HFF-Myc (cell line): Measurements from ENCODE around the gene RAB10.

Source experiments
- DNase-seq: peaks from one replicate; pipeline ENCODE4 v3.0.0-alpha.2; 2011; ENCODE audit warnings: low read depth; ENCODE audit errors: extremely low read depth
- H3K4me3 ChIP-seq: replicated peaks from 2 replicates; pipeline ENCODE4 v1.5.1; 2011; ENCODE audit warnings: low read depth, mild to moderate bottlenecking, control low read depth, low read length
- TF ChIP-seq, protein P1 (sequence below): IDR thresholded peaks from 2 replicates; pipeline ENCODE4 v1.5.1; 2012; ENCODE audit warnings: mild to moderate bottlenecking, low read depth, low read length, control low read depth; ENCODE audit errors: missing control alignments

Gene RAB10

DNA sequence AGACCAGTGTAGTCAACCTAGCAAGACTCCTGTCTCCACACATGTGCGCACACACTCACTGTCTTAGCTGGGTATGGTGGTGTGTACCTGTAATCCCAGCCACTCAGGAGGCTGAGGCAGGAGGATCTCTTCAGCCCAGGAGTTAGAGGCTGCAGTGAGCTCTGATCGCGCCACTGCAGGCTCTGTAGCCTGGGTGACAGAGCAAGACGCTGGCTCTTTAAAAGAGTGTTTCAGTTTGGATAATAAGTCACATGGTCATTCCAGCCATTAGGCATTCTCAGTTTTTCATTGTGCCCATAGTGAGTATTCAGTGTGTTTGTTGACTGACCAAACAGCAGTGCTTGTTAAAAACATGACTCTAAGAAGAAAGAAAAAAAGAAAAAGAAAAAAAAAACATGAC is 31.0 kb downstream of the RAB10 start:
- DNase-seq, result no peak
- H3K4me3 ChIP-seq, result no peak overlapping the region
- TF ChIP-seq, protein P1, sequence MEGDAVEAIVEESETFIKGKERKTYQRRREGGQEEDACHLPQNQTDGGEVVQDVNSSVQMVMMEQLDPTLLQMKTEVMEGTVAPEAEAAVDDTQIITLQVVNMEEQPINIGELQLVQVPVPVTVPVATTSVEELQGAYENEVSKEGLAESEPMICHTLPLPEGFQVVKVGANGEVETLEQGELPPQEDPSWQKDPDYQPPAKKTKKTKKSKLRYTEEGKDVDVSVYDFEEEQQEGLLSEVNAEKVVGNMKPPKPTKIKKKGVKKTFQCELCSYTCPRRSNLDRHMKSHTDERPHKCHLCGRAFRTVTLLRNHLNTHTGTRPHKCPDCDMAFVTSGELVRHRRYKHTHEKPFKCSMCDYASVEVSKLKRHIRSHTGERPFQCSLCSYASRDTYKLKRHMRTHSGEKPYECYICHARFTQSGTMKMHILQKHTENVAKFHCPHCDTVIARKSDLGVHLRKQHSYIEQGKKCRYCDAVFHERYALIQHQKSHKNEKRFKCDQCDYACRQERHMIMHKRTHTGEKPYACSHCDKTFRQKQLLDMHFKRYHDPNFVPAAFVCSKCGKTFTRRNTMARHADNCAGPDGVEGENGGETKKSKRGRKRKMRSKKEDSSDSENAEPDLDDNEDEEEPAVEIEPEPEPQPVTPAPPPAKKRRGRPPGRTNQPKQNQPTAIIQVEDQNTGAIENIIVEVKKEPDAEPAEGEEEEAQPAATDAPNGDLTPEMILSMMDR, result no peak

GRCh38 chr2:26067186-26067974 is 33.5 kb downstream of the RAB10 start:
- no peak overlapping the region for H3K4me3 ChIP-seq
- no peak for DNase-seq
- TF ChIP-seq, protein P1, result no peak

DNA sequence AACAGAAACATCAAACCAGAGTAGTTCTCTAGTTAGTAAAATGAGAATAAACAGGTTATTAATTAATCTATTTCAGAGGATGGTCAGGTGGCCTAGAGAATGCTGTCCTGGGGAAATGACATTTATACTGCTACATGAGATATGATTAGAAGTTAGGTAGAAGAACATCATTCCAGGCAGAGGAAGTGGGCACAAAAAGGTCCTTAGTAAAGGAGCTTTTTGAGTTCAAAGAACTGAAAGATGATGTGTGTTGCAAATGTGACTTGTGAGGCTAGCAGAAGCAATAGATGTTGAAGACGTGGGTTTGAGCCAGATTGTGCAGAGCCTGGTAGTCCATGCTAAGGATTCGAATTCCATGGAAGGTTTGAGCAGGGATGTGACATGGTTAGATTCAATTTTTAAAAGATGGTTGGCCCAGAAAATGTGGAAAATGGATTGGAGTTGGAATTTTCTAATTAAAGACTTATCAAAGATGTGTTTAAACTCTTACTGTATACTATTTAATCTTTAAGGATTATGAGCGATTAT is 34.2 kb downstream of the RAB10 start:
- TF ChIP-seq, protein P1, result no peak
- no peak overlapping the region for H3K4me3 ChIP-seq
- no peak for DNase-seq

GRCh38 chr2:26068602-26069298 is 34.9 kb downstream of the RAB10 start:
- H3K4me3 ChIP-seq, result no peak overlapping the region
- peak; percentile 79 for DNase-seq

DNA sequence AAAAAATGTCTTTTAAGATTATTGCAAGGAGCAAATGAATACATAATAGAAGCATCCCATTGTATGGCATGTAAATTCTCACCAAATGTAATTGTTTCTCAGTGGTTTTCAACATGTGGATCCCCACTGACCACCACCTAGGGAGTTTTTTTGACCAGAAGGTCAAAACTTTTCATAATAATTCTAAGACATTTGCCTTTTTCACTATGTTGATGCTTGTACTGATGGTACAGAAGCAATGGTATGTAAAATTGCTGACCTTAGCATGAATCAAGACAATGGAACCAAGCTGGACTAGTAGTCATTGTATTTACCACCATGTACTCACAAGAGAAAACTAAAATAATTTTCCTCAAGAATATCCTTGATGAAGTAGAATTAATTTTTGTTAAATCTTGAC is 36.8 kb downstream of the RAB10 start:
- no peak for DNase-seq
- TF ChIP-seq, protein P1, result no peak
- H3K4me3 ChIP-seq, result no peak overlapping the region

More at GRCh38 chr2:26068602-26069298, 34.9 kb downstream of the RAB10 start:
- TF ChIP-seq, protein P1, result no peak

- TF ChIP-seq, protein P1, result no peak
- no peak overlapping the region for H3K4me3 ChIP-seq
- DNase-seq, result no peak
Measured at GRCh38 chr2:26072925-26073768, 39.3 kb downstream of the RAB10 start.
